Amygdala (tissue), 56 donors: ENCODE results near the gene SLC15A1.

Experiments
- DNase-seq, 56 donors: peaks; one replicate each; lab custom pipeline; 2025; lab: John Stamatoyannopoulos, UW

Gene SLC15A1, protein sequence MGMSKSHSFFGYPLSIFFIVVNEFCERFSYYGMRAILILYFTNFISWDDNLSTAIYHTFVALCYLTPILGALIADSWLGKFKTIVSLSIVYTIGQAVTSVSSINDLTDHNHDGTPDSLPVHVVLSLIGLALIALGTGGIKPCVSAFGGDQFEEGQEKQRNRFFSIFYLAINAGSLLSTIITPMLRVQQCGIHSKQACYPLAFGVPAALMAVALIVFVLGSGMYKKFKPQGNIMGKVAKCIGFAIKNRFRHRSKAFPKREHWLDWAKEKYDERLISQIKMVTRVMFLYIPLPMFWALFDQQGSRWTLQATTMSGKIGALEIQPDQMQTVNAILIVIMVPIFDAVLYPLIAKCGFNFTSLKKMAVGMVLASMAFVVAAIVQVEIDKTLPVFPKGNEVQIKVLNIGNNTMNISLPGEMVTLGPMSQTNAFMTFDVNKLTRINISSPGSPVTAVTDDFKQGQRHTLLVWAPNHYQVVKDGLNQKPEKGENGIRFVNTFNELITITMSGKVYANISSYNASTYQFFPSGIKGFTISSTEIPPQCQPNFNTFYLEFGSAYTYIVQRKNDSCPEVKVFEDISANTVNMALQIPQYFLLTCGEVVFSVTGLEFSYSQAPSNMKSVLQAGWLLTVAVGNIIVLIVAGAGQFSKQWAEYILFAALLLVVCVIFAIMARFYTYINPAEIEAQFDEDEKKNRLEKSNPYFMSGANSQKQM

DNA sequence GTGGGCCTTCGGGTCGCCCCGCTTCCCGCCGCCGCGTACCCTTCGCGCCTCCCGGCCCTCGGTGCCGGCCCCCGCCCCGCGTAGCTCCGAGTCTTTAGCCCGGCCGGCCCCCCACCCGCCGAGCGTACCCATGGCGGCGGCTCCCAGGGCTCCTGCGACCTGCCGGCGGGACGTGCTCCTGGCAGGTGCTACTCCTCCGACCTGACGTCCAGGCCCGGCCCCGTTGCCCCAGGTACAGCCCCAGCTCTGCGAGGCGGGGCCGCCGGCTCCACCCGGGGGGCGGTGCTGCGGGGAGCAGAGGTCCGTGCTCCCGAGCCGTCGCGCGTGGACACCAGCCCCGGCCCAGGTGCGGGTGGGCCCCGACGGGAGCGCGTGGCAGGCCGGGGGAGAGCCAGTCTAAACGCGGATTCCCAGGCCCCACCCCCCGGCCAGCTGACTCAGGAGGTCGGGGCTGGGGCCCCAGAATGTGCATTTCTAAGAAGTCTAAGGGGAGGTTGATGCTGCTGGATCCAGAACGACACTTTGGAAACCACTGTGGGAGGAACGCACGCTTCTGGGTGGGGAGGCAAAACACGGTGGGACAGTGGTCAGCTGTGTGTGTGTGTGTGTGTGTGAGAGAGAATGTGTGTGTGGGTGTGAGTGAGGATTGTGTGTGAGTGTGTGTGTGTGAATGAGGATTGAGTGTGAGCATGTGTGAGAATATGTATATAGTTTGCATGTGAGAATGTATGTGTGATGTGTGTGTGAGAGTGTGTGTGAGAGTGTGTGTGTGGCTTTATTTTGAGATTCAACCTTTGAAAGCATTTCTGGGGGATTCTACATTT is at the start of gene SLC15A1:
Gene SLC15A1, minus strand, starts transcription at position 206 of the 824 bp plus-strand sequence. Its CDS starts 74 bp downstream, at position 132.
- DNase-seq = no peak

DNA sequence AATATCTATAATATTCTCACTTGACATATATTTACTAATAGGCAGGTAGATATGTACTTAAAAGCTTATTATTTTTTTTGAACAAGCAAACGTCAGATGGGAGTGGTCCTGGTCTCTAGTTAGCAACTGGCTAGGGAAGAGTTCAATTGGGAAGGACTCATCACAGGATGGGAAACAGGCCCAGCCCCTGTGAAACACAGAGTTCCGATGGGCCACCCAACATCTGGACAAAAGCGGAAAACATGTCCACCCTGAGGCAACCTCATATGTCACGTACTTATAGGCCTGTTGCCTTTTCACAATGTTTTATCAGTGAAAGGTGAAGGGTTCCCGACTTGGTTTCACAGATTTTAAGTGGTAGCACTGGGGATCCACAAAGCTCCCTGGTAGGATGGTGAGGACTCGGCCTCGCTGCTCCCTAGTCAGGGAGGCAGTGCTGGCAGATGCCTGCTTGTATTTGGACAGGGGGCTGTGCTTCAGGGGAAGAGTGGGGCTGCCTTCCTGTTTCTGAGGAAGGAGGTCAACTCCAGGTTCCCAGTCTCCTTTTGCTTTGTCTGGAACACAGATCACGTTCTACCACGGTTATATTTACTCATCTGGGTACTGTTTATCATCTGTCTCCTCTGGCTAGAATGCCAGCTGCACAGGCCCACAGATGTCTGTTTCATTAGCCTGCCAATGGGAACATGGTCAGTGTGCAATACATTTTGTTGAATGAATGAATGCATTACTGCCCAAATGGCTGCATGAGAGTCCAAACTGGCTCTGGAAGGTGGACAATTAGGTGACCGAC is 49.4 kb upstream of the SLC15A1 start:
- no peak for DNase-seq

DNA sequence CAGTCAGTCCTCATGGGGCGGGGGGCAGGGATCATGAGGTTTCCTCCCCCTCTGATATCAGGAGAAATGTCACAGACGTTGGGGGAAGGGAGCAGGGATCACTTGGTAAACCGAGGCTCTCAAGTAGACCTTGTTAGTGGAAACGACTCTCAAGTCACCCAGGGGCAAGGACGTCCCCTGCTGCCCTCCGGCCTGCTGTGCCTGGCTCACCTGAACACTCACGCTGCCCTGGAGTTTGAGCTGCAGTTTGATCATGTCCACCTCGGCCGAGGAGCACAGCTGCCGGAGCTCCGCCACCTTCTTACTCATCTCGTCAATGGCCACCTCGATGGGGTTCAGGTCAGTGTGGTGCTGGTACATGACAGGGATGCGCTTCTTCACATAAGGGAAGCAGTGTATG is 47.6 kb upstream of the SLC15A1 start:
- no peak for DNase-seq

DNA sequence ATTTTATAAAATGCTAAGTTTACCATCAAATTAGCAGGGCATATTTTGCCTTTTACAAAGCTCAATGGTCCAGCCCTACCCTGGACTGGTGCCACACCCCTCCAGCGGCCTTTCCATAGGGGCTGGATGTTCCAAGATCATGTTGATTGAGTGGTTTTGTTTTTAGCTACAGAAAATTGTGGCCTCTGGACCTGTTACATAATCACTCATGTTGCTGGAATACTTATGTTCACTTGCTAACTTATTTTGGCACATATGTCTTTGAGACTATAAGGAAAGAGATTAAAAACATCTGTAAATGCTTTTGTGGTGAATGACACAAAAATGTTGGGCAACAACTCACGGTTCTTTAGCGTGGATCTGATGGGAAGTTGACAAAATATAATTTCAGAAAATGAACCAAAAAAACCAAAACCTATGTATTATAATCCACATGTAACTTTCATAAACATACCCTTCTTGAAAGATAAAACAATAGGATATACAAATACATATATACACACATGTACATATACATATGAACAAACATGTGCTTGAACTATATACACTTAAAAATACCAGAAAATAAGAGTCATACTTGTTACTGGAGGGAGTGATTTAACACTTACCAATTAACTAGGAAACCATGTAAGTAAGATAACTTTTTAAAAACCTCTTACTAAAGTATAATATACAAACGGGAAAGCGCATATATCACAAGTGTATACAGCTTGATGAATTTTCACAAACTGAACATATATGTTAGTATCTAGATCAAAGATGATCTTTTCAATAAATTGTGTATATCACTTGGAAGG is 46.6 kb upstream of the SLC15A1 start:
- DNase-seq = no peak

DNA sequence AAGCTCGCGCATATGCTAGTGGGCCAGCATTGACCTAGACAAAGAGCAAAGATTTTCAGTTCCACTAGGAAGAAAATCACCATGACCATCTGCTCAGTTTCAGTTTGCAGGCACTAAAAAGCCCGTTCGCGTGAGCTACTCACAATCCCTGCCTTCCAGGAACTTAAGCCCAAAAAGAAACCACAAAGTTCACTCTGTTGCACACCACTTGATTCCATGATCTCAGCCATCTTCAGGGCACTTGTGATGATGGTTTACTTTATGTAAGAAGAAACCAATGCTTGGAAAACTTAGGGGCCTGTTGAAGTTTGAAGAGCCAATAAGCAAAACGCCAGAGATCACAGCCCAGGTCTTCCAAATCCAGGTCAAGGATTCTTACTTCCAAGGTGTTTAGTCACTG is 45.0 kb upstream of the SLC15A1 start:
- no peak for DNase-seq

DNA sequence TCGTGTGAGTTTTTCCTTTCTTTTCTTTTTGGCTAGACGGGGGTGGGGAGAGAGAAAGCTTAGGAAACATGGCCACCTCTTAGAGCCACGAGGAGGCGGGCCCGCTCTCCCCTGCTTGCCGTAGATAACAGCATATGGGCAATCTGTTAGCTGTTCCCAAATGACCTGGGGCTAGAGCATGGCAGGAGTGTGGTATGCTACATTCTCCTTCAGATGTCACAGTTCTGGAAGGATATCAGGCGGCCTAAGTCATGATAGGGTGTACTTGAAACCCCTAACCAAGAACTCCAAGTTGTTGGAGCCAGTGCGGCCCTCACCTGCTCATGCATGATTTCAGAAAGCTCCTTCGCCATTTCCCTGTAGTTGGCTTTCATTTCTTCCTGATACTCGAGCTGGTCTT is 44.3 kb upstream of the SLC15A1 start:
- no peak for DNase-seq

DNA sequence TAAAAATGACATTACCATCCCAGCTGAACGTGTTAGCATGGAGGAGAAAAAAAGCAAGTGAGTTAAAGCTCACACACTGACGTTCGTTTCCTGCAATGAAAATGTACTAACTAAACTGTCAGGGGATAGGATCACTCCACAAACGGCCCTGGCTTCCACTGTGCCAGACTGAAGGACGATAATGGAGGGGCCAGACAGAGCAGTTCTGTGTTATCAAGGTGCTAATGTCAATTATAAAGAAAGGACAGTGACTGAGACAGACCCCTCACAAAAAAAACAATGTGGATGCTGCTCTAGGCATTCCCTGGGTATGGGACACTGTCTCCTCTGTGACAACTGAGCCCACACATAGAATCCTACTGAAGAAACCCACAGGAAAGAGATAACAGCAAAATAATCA is 43.7 kb upstream of the SLC15A1 start:
- no peak for DNase-seq

DNA sequence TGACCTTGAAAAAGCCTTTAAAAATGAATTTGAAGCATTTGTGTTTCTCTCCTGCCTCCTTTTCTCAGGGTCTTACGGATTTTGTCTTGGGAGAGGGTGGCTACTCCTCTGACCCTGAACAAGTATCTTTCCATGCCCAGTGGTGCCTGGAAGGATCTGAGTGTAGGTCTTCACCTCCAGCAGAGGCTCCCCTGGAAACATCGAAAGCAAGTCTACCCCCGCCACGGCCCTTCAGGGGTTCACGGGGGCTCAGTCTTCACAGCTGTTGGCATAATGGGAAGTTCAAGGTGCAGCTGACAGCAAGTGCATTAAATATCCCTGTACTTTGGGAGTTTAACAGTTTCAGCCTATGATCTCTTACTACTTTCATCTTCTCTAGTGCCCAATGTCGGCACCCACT is 42.7 kb upstream of the SLC15A1 start:
- no peak for DNase-seq

DNA sequence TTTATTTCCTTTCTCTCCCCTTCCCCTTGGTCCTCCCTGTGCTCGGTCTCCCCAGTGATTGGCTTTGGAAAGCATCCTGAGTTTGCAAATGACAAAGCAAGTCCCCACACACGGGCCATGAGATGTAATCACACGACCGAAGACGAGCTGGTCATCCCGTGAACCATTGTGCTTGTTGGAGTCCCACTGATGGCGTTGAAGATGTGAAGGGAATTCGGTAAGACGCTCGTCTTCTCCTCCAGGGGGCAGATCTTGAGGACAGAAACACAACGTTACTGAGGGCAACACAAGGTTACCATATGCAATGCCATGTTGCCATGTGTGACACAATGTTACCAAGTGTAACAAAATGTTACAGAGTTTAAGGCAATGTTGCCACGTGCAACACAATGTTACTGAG is 42.0 kb upstream of the SLC15A1 start:
- no peak for DNase-seq

DNA sequence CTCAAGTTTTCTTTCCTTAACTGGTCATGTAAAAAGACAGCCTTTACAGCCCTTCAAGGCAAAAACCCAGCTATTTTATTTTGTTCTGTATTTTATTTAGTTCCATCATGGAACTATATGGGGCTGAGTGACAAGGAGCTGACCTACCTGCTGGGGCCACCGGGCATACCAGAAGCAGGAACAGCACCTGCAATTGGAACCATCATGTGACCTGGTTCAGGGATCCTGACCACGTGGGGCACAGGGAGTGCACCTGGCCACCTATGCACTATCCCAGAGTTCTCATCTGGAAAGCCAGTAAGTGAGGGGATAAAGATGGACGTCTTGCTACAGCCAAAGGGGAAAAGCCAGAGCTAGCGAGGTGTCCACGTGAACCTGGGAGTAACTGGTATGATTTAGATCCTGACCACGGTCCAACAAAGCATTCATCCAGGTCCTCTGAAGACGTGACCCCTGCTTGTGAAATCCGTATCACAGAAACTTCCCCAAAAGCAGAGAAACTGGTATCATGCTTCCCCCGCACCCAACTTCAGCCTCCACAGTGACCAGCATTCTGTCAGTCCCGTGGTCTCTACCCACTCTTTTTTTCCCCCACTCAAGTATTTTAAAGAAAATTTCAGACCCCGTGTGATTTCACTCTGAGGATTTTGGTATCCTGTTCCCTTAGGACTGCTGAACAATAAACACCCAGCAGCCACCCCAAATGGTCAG is 40.5 kb upstream of the SLC15A1 start:
- no peak for DNase-seq

DNA sequence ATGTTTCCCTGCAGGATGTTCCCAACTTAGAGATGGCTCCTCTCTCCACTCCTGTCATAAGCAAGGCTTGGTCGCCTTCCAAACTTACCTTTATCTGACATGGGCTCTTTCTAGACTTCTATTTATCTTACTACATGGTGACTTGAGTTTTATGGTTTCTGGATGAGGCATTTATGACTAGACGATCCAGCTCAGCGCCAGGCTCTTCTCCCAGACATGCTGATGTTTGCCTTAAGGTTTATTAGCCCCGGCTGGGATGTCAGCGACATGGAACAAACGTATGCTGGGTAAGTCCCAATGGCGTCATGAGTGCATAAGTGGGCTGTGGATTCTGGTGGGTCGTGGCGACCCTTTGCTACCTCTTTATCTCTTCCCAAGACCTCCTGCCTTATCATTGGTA is 39.8 kb upstream of the SLC15A1 start:
- DNase-seq = no peak

DNA sequence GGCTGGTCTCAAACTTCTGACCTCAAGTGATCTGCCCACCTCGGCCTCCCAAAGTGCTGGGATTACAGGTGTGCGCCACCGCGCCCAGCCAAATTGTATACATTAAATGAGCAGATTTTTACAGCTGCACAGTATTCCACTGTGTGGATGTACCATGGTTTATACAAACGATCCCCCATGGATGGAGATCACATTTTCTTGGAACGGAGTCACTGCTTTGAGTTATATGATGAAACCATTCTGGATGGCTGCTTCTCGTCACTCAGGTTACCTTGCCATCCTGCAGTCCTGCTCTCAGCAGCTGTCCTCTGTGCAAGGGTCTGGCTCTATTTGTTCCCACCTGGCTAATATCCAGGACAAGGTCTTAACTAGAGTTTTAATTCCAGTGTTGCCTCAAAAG is 39.1 kb upstream of the SLC15A1 start:
- DNase-seq = no peak

DNA sequence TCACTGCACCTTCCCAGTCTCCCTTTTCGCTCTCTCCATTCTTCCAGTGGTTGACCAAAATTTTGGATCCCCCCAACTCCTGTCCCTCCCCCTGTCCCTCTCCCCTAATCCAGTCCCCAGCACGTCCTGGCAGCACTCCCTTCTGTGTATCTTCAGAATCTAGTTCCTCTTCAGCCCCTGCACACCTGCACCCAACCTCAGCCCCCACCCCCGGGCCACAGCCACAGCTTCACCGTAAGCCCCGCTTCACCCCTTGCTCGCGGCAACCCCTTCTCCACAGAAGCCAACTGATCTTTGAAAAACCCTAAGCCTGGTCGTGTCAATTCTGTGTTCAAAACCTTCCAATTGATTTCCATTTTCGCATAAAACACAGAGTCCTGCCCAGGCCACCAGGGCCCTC is 35.5 kb upstream of the SLC15A1 start:
- no peak for DNase-seq

DNA sequence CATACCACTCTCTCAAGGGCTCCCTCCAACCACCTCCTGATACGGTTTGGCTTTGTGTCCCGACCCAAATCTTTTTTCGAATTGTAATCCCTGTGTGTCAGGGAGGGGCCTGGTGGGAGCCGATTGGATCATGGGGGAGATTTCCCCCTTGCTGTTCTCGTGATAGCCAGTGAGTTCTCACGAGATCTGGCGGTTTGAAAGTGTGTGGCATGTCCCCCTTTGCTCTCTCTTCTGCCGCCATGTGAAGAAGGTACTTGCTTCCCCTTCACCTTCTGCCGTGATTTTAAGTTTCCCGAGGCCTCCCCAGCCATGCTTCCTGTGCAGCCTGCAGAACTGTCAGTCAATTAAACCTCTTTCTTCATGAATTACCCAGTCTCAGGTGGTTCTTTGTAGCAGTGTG is 34.7 kb upstream of the SLC15A1 start:
- no peak for DNase-seq

DNA sequence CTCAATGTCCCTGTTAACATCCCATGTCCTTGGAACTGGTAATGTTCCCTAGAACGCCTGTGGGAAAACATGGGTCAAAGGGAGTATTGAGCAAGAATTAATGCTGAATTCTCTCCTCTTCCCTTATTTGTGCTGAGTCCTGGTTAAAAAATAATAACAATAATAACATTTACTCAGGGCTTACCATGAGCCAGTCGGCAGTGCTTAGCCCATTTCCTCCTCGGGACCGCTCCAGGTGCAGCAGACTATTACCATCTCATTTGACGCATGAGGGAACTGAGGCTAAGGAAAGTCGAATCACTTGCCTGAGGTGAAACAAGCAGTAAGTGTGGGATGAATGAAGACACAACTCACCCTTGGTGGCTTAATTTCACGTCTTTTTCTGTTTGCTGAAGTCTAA is 33.6 kb upstream of the SLC15A1 start:
- DNase-seq = no peak

DNA sequence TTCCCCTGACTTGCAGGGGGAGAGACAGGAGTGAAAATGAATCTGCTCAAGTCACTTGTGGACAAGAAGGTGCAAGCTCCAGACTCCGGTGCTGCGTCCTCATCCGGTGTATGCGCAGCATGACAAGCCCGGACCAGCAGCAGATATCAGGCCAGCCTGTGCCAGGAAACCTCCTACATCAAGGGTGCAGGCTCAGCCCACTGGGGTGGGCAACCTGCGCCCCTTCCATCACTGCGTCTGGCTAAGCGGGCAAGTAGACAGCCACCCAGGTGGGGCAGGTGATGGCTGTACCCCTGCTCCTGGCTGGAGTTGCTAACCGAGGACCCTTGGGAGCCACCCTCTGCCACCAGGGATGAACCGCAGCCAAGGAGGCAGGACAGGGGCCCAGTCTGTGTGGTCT is 32.9 kb upstream of the SLC15A1 start:
- no peak for DNase-seq

DNA sequence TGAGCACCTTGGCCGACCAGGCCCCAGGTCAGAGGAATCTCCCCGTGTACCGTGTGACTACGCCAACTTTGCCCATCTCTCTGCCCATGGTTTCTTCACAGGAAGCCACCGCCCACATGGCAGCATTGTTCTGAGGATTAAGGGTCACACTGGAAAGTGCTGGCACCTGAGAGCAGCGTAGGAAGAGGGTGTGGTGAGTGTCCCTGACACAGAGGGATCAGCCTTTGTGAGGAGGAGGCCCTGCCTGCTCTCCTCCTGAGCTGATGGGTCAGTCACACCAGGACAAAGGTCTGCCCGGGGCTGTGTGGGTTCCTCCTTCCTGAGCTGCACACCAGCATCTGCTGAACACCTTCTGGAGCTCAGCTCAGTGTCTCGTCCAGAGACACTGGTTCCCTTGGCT is 32.2 kb upstream of the SLC15A1 start:
- DNase-seq = no peak

DNA sequence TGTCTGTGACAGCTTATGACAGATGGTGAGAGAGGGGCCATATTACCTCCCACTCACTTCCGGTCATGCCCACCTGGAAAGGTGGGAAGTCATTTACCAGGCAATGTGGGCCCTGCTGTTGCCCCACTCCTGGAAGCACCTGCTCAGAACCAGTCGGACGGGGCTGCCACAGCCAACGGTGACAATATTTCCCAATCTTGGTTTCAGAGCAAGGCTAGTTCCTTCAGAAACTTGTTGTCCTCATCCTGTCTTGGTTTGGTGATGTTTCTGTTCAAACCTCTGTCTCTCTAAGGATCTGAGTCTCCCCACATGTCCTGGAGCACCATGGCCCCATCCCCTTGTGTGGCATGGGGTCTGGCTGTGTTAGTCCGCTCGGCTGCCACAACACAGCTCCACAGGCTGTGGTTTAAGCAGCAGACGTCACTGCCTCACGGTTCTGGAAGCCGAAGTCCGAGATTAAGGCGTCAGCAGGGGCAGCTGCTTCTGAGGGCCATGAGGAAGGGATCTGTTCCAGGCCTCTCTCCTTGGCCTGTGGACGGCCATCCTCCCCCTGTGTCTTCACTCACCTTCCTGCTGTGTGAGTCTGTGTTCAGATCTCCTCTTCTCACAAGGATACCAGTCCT is 31.5 kb upstream of the SLC15A1 start:
- no peak for DNase-seq

DNA sequence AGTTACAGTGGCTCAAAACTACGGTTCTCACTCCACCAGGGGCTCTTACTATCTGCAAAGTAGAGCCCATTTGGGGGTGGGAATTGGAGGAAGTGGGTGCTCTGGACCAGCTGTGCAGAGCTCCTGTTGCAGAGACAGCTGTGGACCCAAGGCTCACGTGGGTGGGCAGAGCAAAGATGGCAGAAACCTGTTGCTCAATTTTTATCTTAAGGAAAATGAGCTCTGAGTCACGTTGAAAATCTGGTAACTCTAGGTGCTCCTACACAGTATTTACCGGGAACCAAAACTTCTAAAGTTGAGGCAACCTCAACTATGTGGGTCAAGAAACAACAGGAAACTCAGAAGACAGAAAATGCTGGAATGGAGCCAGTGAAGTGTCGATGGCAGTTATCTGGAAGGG is 30.2 kb upstream of the SLC15A1 start:
- DNase-seq = no peak
